HG02970 (cell line): ENCODE measurements around the gene CYB561A3.

Experiments used
- ATAC-seq: cut with Tn5 transposase; IDR thresholded peaks from one replicate; pipeline ENCODE4 v1.9.1; 2021; ENCODE audit warnings: mild to moderate bottlenecking, moderate library complexity, moderate number of reproducible peaks; ENCODE audit not compliant: unreplicated experiment, low FRiP score

The CYB561A3 gene

DNA sequence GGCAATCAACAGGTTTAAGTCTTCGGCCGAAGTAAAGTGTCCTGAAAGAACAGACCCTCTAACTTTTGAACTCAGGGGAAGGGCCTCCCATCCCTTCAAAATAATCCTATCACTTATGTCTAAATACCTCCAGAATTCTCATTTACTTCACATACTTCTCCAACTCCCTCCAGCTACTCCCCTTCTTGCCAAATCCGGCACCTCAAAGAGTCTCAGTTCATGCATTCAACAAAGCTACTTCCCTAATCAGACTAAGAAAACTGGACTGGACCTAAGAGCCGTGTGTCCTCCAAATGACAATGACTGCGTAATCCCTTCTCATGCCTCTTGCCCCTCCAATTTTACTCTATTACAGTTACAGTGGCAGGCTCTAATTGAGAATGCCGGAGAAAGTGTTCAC is 30.0 kb downstream of the CYB561A3 start:
- no peak for ATAC-seq

DNA sequence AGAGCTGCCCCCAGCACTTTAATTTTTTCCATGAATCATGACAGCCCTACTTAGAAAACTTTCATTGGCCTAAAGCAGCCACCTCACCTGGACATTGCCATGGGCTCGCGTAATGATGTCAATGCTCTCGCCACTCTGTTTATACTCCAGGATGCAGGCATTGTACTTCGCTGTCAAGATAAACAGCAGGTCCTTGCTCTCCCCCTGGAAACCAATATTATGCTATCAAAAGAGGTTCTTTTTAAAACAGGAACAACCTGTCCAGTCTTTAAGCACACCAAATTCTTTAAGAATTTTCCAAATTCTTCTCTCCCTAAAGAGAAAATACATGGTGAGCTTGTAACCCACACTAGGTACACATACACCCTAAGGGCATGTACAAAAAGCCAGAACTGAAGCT is 31.8 kb downstream of the CYB561A3 start:
- no peak for ATAC-seq

DNA sequence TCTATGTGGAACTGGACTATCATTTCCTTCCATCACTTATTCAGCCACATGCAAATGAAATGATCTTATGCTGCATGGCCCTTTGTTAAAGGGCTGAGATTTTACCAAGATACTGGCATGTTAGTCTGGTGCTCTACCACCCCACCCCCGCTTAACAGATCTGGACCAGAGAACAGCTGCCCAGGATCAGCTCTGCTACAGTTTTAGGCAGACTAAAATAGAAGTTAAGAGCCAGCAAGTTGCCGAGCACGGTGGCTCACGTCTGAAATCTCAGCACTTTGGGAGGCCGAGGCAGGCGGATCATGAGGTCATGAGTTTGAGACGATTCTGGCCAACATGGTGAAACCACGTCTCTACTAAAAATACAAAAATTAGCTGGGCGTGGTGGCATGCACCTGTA is 33.3 kb downstream of the CYB561A3 start:
- no peak for ATAC-seq

DNA sequence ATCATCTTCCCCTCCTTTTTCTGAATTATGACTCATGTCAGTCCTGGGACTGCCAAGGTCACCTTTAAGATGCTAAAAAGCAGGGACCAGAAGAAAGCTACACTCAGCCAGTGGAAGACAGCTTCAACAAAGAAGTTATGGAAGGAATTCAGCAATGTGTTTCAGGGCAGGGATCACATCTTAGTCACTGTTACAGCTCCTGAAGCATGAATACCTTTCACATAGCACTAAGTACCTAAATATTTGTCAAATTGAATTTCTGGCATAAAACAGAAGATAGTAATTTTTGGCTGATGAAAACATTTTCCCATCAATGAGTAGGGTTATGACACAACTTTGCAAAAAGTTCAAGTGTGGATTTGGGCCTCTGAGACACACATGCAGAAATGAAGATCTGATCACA is 34.0 kb downstream of the CYB561A3 start:
- ATAC-seq: no peak

DNA sequence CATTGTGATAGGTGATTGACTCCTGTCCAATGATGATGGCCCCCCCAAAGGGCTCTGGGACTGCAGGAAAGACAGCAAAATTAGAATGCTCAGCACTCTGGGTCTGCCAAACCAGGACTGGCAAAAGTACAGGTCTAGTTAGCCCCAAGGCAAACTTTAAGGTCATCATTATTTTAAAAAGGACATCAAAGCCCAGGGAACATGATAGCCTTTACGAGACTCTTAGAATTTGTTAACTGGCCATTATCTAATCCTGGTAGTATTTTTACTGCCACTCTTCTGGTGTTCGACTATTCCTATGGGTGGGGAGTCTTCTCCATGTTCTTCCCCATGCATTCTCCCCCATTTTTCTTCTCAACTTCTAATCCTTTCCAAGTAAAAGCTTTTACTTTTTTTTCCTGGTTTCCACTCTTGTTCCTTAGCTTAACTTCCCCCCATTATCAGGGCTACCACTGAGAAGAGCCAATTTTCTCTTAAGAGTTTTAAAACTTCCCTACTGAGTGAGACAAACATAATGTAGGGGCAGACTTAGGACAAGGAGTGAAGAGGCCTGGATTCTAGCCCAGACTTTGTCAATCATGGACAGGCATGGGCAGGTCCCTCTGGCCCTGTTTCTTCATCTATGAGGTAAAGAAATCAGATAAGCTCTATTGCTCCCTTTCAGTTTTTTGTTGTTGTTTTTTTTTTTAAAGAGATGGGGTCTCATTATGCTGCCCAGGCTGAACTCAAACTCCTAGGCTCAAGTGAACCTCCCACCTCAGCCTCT is 35.9 kb downstream of the CYB561A3 start:
- ATAC-seq: no peak

DNA sequence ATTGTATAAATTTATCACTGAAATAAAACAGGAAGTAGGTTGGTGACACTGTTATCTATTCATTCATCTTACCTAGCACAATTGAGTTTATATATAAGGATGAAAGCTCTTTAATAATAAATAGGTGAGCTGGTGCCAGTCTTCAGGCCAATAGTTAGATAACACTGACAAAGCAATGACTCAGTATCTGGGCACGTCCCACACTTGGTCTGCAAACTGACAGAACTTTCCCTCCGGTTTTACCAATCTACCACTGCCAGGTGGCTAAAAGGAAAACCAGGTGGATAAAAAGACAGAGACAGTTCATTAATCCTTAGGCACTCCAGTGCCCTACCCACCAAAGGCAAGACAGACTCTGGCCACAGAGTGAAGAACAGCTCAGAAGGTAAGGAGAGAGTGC is 46.4 kb downstream of the CYB561A3 start:
- no peak for ATAC-seq

DNA sequence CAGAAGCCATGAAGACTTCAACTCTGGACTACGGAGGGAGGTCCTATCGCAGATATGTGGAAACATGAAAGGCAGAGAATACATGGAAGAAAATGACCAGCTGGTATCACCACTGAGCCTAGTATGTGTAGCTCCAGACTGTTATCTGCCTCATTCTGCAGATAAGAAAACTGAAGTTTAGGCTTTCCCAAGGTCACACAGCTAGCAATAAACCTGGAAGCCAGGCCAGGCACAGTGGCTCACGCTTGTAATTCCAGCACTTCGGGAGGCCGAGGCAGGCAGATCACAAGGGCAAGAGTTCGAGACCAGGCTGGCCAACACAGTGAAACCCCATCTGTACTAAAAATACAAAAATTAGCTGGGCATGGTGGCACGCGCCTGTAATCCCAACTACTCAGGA is 50.9 kb downstream of the CYB561A3 start:
- ATAC-seq: no peak

DNA sequence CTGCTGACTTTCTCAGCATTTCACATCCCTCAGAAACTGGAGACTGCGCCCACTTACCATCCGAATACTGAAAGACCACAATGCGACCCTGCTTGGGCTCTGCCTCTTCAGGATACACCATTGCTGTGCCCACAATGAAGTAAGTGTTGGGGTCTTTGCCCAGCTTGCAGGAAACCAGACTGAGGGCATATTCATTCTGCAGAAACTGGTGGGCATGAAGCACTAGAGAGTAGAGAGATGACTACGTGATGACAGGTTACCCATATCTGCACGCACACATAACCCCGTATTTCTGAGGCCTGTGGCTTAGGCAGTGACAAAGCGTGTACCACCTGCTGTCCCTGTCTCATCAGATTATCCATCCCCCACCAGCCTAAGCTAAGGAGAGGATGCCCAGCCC is 51.9 kb downstream of the CYB561A3 start:
- no peak for ATAC-seq

DNA sequence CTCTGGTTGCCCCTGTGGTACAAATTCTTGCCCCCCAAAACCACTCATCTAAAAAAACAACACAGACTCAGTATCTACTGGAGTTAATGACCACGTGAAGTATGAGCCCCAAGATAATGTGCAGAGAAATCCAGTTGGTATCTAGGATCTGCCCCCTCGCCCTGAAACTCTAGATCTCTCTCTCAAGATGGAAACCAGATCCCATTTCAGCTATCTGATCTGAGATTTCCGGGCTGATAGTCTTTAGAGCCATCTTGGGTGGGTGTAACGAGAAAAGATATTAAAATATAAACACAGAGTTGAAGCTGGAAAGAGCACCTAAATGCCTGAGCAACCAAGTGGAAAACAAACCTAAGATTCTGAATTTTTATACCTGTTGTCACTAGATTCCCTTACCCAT is 52.5 kb downstream of the CYB561A3 start:
- no peak for ATAC-seq

DNA sequence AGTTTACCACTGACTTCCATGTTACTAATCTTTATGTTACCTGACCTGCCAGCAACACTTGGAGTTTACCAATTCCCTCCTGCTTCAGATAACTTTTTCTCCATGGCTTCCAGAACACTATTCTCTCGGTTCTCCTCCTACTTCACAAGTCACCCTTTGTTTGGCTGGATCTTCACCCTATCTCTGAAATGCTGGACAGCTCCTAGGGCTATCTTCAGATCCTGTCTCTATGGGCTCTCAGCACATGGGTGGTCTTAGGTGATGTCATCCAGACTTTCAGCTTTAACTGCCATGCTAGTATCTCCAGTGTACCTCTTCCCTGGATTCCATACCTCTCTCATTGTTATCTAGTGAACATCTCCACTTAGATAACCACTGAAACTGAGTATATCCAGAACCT is 54.3 kb downstream of the CYB561A3 start:
- ATAC-seq: no peak

DNA sequence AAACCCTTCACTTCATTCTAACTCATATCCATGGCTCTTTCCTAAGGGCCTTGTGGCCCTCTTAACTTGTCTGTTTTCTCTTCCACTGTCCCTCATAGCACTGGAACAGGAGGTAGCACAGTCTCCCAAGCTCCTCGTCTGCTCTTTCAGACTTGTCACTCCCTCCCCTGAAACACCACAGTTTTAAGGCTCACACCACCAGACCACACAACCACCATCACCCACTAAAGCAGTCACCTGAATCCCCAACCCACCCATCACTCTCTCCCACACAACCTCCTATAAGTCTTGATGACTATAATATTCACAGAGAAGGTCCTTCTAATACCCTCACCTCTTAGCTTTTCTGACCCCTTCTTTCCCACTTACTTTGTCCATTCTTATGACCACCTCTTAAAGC is 55.5 kb downstream of the CYB561A3 start:
- ATAC-seq: no peak

DNA sequence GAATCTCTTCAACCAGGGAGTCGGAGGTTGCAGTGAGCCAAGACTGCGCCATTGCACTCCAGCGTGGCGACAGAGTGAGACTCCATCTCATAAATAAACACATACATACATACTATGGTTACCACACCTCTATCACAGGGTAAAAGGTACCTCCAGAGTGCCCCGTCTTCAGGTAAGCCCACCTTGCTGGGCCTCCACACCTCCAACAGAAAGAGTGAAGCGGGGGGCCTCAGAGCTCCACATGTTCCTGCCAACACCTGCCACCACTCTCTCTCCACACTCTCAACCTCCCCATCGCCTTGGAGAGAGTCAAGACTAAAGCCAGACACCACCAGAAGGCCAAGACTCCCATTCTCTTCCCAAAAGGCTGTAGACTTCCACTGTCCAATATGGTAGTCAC is 56.3 kb downstream of the CYB561A3 start:
- ATAC-seq: no peak

DNA sequence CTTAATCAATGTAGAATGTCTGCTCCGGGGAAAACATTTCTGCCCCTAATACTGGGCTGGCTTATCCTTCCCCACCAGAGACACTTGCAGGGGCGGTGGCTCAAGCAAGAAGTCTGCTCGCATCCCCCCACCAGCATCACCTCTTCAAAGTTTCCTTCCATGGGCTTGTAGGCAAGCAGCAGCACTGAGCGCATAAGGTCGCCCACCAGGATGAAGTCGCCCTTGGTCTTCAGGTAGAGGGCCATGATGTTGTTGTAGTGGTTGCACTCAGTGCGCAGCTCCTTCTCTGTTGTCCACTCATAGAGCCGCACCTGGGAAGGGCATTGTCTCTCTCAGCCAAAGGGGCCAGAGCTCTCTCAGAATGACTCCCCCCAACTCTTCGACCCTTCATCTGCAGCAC is 58.0 kb downstream of the CYB561A3 start:
- no peak for ATAC-seq

DNA sequence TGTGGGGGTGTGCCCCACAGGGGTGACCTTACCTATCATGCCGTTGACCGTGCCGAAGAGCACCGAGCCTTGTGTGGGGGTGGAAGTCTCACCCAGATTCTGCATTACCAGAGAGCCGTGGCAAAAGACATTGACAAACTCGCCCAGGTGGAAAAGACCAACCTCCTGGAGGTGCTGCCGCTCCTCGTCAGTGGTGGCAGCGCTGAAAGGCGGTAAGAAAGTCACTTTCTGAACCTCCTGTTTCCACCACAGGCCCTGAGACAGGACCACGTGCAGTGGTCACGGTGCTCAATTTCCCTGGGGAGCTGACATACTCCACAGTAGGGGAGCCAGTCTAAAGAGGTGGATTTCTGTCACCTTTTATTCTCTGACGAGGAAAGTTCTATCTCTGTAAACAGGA is 59.1 kb downstream of the CYB561A3 start:
- ATAC-seq: no peak
